Panc1 (cell line): ENCODE measurements around the gene C3orf62. TPM values are rescaled to one million over a fixed set of nuclear protein-coding genes. Genes with fewer than 3 reads are reported as not detected.
A peak's percentile ranks its signal among the peaks of the same experiment; 100 is the strongest.

Experiments
- ATAC-seq: fragments of 200-7000 bp; cut with Tn5 transposase; 2 replicates; pipeline ENCODE4 v1.9.1; 2020; ENCODE audit warnings: mild to moderate bottlenecking, moderate library complexity
- BruUV-seq: library from RNA; stranded (reverse); fragments of 400-500 nt; replicated peaks from 2 replicates; lab custom pipeline; 2021; lab: Mats Ljungman, UMichigan
- CTCF ChIA-PET: fragments of 300-600 bp; sonication (Branson Sonifier 250); formaldehyde crosslinking; loops from one replicate; lab custom pipeline; 2022; ENCODE audit warnings: antibody characterized with exemption; lab: Charles Lee
- POLR2A ChIA-PET: fragments of 300-600 bp; sonication (Branson Sonifier 250); formaldehyde crosslinking; loops from one replicate; lab custom pipeline; 2022; ENCODE audit warnings: antibody characterized with exemption; lab: Charles Lee
- DNase-seq: peaks from one replicate; pipeline ENCODE4 v3.0.0-alpha.2; 2010; ENCODE audit warnings: low read depth, low spot score
- H3K27ac ChIP-seq: 2 replicates; pipeline ENCODE4 v1.5.1; 2011; ENCODE audit warnings: mild to moderate bottlenecking, low read length, inconsistent platforms
- H3K27me3 ChIP-seq: fragments of 200-500 bp; sonication (Bioruptor generic); 2 replicates; pipeline ENCODE4 v1.6.0; 2014; ENCODE audit warnings: low read length, inconsistent platforms; ENCODE audit not compliant: control insufficient read depth, insufficient read depth
- H3K36me3 ChIP-seq: fragments of 200-500 bp; sonication (Bioruptor generic); 2 replicates; pipeline ENCODE4 v1.5.1; 2014; ENCODE audit warnings: inconsistent platforms, mild to moderate bottlenecking, low read length, moderate library complexity; ENCODE audit not compliant: control insufficient read depth, insufficient read depth
- H3K4me1 ChIP-seq: 2 replicates; pipeline ENCODE4 v1.5.1; 2011; ENCODE audit warnings: inconsistent platforms, mild to moderate bottlenecking, low read length, moderate library complexity; ENCODE audit not compliant: control insufficient read depth, insufficient read depth
- H3K4me3 ChIP-seq, 2 experiments: 2 replicates each; pipeline ENCODE4 v1.5.1; 2011 to 2012; ENCODE audit warnings: low read depth in 2 of 2, low read length in 2 of 2, mild to moderate bottlenecking in 2 of 2, inconsistent platforms in 1 of 2, moderate library complexity in 1 of 2
- H3K9me3 ChIP-seq: fragments of 200-500 bp; sonication (Bioruptor generic); 2 replicates; pipeline ENCODE4 v1.5.1; 2014; ENCODE audit warnings: low read depth, mild to moderate bottlenecking, inconsistent platforms, low read length, moderate library complexity; ENCODE audit not compliant: control insufficient read depth, insufficient read depth
- POLR2AphosphoS5 ChIP-seq: IDR thresholded peaks from 2 replicates; pipeline ENCODE4 v1.6.1; 2012; ENCODE audit warnings: mild to moderate bottlenecking, low read depth, low read length, moderate library complexity
- SIN3A ChIP-seq: IDR thresholded peaks from 2 replicates; pipeline ENCODE4 v1.6.1; 2012; ENCODE audit warnings: low read depth, mild to moderate bottlenecking, low read length, moderate library complexity, borderline replicate concordance; ENCODE audit not compliant: insufficient read depth
- TCF7L2 ChIP-seq: IDR thresholded peaks from 2 replicates; pipeline ENCODE4 v1.6.1; 2011; ENCODE audit warnings: mild to moderate bottlenecking, low read depth, low read length, inconsistent platforms
- in situ Hi-C: cut with HindIII; loops from 2 replicates; pipeline ENCODE4 v1.10.0; 2016; ENCODE audit warnings: low sequenced_read_pairs, low pct_unique_long_range_greater_than_20kb
- intact Hi-C: fragments of 100-400 bp; cut with micrococcal nuclease; formaldehyde crosslinking; loops from one replicate; pipeline ENCODE4 v1.10.0; 2022; ENCODE audit not compliant: unreplicated experiment
- total RNA-seq: library from RNA; stranded (reverse); gene quantifications from one replicate; pipeline ENCODE4 v1.2.1, GENCODE V29; 2021; ENCODE audit not compliant: unreplicated experiment
- TF ChIP-seq, protein P1 (sequence below), 2 experiments: IDR thresholded peaks; 2 replicates each; pipeline ENCODE4 v1.6.1; 2011 to 2012; ENCODE audit warnings: low read depth in 2 of 2, control low read depth in 1 of 2, low read length in 1 of 2, mild to moderate bottlenecking in 1 of 2, moderate library complexity in 1 of 2; ENCODE audit not compliant: insufficient read depth in 1 of 2
- TF ChIP-seq, protein P2 (sequence below): fragments of 450-650 bp; IDR thresholded peaks from 2 replicates; pipeline ENCODE4 v1.5.1; 2017; ENCODE audit warnings: mild to moderate bottlenecking

C3orf62 gene
- total RNA-seq, 1 experiment from 2014 or later: 2.3 TPM

GRCh38 chr3:49277383-49277775 is 347 bp upstream of the C3orf62 start:
- no TSS peak for BruUV-seq
- in situ Hi-C loops (no loop called here), intact Hi-C loops (no loop called here)
- Histone ChIP-seq H3K27ac (peak overlapping the region; percentile 83), H3K4me3 (peak overlapping the region; percentile 41 to 51), H3K4me1 (peaks cover 7% of the 10 kb centered on the region), H3K9me3 (no peaks in the 10 kb centered on the region), H3K36me3 (no peaks in the 10 kb centered on the region), H3K27me3 (no peaks in the 10 kb centered on the region)
- ChIA-PET CTCF (no interaction called here), POLR2A (interaction anchor here (0.5 kb wide), 1 partner anchor 336 kb away, joined by 3 read pairs; no protein-coding TSS in a partner anchor)
- no peak for DNase-seq
- TF ChIP-seq, protein P1, sequence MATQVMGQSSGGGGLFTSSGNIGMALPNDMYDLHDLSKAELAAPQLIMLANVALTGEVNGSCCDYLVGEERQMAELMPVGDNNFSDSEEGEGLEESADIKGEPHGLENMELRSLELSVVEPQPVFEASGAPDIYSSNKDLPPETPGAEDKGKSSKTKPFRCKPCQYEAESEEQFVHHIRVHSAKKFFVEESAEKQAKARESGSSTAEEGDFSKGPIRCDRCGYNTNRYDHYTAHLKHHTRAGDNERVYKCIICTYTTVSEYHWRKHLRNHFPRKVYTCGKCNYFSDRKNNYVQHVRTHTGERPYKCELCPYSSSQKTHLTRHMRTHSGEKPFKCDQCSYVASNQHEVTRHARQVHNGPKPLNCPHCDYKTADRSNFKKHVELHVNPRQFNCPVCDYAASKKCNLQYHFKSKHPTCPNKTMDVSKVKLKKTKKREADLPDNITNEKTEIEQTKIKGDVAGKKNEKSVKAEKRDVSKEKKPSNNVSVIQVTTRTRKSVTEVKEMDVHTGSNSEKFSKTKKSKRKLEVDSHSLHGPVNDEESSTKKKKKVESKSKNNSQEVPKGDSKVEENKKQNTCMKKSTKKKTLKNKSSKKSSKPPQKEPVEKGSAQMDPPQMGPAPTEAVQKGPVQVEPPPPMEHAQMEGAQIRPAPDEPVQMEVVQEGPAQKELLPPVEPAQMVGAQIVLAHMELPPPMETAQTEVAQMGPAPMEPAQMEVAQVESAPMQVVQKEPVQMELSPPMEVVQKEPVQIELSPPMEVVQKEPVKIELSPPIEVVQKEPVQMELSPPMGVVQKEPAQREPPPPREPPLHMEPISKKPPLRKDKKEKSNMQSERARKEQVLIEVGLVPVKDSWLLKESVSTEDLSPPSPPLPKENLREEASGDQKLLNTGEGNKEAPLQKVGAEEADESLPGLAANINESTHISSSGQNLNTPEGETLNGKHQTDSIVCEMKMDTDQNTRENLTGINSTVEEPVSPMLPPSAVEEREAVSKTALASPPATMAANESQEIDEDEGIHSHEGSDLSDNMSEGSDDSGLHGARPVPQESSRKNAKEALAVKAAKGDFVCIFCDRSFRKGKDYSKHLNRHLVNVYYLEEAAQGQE (IDR thresholded peaks at IDR 0.05; ENCODE audit: insufficient read depth in 1 of 2, low read depth in 2 of 2, low read length in 1 of 2): no peak
- TF ChIP-seq TCF7L2 (no peak), POLR2AphosphoS5 (no peak)
- TF ChIP-seq, protein P2, sequence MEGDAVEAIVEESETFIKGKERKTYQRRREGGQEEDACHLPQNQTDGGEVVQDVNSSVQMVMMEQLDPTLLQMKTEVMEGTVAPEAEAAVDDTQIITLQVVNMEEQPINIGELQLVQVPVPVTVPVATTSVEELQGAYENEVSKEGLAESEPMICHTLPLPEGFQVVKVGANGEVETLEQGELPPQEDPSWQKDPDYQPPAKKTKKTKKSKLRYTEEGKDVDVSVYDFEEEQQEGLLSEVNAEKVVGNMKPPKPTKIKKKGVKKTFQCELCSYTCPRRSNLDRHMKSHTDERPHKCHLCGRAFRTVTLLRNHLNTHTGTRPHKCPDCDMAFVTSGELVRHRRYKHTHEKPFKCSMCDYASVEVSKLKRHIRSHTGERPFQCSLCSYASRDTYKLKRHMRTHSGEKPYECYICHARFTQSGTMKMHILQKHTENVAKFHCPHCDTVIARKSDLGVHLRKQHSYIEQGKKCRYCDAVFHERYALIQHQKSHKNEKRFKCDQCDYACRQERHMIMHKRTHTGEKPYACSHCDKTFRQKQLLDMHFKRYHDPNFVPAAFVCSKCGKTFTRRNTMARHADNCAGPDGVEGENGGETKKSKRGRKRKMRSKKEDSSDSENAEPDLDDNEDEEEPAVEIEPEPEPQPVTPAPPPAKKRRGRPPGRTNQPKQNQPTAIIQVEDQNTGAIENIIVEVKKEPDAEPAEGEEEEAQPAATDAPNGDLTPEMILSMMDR: no peak
- peak; percentile 44; the same call in 1 of the 2 replicates for ATAC-seq

DNA sequence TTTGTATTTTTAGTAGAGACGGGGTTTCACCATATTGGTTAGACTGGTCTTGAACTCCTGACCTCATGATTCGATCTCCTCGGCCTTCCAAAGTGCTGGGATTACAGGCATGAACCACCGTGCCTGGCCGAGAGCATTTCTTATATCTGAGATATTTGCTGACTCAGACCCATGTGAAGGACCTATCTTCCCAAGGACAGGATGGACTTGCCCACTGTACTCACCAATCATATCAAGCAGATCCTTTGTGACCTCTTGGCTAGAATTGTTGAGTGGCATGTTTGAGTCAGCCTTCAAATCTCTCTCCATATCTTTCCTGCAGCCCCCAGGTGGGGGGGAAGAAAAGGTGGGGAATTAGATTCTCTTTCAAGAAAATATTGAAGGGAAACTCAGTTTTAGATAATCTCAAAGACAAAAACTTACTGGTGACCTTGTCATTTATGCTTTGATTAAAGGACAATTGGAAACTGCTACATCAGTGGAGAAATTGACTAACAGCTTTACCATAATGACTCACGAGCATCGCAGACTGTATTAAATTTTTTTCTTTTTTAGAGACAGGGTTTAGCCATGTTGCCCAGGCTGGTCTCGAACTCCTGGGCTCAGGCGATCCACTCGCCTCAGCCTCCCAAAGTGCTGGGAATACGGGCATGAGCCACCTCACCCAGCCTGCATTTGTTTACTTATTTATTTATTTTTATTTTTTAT is 3.1 kb downstream of the C3orf62 start:
- no peak for TF ChIP-seq TCF7L2
- TF ChIP-seq, protein P1 (IDR thresholded peaks at IDR 0.05; ENCODE audit: insufficient read depth in 1 of 2, low read depth in 2 of 2, low read length in 1 of 2): no peak
- TF ChIP-seq, protein P2: no peak
- TF ChIP-seq POLR2AphosphoS5: no peak
- no peak for TF ChIP-seq SIN3A
- Histone ChIP-seq H3K4me1 (peaks cover 7% of the 10 kb centered on the region), H3K36me3 (no peaks in the 10 kb centered on the region), H3K4me3 (no peak overlapping the region), H3K9me3 (no peaks in the 10 kb centered on the region), H3K27ac (no peak overlapping the region), H3K27me3 (no peaks in the 10 kb centered on the region)
- no TSS peak for BruUV-seq
- in situ Hi-C loops: no loop called here
- no peak for DNase-seq
- intact Hi-C loops: no loop called here
- ChIA-PET POLR2A (no interaction called here), CTCF (no interaction called here)
- ATAC-seq: no peak
